Hepatocyte (in vitro differentiated cells): Measurements from ENCODE around the gene ZNF300.

Experiments used
- CTCF ChIP-seq: fragments of 200-600 bp; sonication (generic); IDR thresholded peaks from 2 replicates; pipeline ENCODE4 v1.5.1; 2016; ENCODE audit warnings: antibody characterized with exemption, mild to moderate bottlenecking; ENCODE audit not compliant: poor library complexity
- EZH2 ChIP-seq: fragments of 200-600 bp; sonication (generic); IDR thresholded peaks from 2 replicates; pipeline ENCODE4 v1.6.1; 2016; ENCODE audit warnings: antibody characterized with exemption, mild to moderate bottlenecking, borderline replicate concordance

DNA sequence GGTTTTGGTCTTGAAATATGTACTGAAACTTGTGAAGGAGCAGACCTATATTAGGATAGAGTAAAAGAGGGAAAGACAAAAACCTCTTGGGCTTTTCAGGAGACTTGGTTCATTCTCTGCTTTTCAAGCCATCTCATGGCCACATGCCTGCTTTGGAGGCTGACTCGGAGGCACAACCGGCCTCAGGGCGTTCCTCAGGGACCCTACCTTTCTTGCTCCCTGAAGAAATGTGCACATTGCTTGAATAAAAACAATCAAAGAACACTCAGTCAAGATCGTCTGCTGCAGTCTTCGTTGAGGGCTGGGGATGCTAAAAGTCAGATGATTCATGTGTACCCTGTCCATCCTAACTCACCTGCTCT is 57.5 kb downstream of the ZNF300 start:
- no peak for TF ChIP-seq CTCF
- TF ChIP-seq EZH2 = no peak
